CD4-positive, alpha-beta T cell (primary cell): ENCODE measurements around the gene PKHD1. TPM values are rescaled to one million over a fixed set of nuclear protein-coding genes. Genes with fewer than 3 reads are reported as not detected.

Experiments
- ATAC-seq: fragments of 200-7000 bp; cut with Tn5 transposase; one replicate; pipeline ENCODE4 v1.10.0; 2022; ENCODE audit warnings: mild to moderate bottlenecking; ENCODE audit not compliant: poor library complexity
- CTCF ChIA-PET: fragments of 350-600 bp; sonication (Branson Sonifier 250); formaldehyde crosslinking; loops from one replicate; lab custom pipeline; 2021; ENCODE audit warnings: antibody characterized with exemption, inconsistent platforms; lab: Charles Lee
- POLR2A ChIA-PET: fragments of 350-600 bp; sonication (Branson Sonifier 250); formaldehyde crosslinking; loops from one replicate; lab custom pipeline; 2021; ENCODE audit warnings: antibody characterized with exemption, inconsistent platforms; lab: Charles Lee
- DNase-seq, 14 experiments: peaks; one replicate each; pipeline ENCODE4 v3.0.0-alpha.2; 2013 to 2020; ENCODE audit warnings: mixed read lengths in 2 of 14
- H3K27ac ChIP-seq, 2 donors: one replicate each; pipeline versions ENCODE4 v1.5.1 to v1.7.0; 2013; ENCODE audit warnings: low read length in 2 of 2, low read depth in 1 of 2, mild to moderate bottlenecking in 1 of 2
- H3K27me3 ChIP-seq, 2 experiments: 1 replicate in 1 of 2; 2 replicates in 1 of 2; pipeline versions ENCODE4 v1.6.1 to v1.7.0; 2013; ENCODE audit warnings: low read length in 2 of 2, control low read depth in 1 of 2, mild to moderate bottlenecking in 1 of 2, moderate library complexity in 1 of 2; ENCODE audit not compliant: insufficient read depth in 2 of 2, control insufficient read depth in 1 of 2
- H3K36me3 ChIP-seq: one replicate; pipeline ENCODE4 v1.6.1; 2013; ENCODE audit warnings: low read length, control low read depth; ENCODE audit not compliant: insufficient read depth
- H3K4me1 ChIP-seq: one replicate; pipeline ENCODE4 v1.6.1; 2013; ENCODE audit warnings: low read length, control low read depth; ENCODE audit not compliant: insufficient read depth
- H3K4me3 ChIP-seq: one replicate; pipeline ENCODE4 v1.5.1; 2013; ENCODE audit warnings: mild to moderate bottlenecking, low read length, moderate library complexity
- H3K9me3 ChIP-seq, 2 experiments: 1 replicate in 1 of 2; 2 replicates in 1 of 2; pipeline versions ENCODE4 v1.6.1 to v1.7.0; 2013; ENCODE audit warnings: low read length in 2 of 2, mild to moderate bottlenecking in 2 of 2, control low read depth in 1 of 2, moderate library complexity in 1 of 2; ENCODE audit not compliant: control insufficient read depth in 1 of 2, insufficient read depth in 1 of 2
- H3K27ac Mint-ChIP-seq: one replicate; pipeline ENCODE4 v1.8.0; 2020; ENCODE audit warnings: mixed read lengths
- H3K27me3 Mint-ChIP-seq: one replicate; pipeline ENCODE4 v1.8.0; 2021; ENCODE audit warnings: mixed read lengths
- H3K36me3 Mint-ChIP-seq: one replicate; pipeline ENCODE4 v1.8.0; 2021; ENCODE audit warnings: low read depth, mixed read lengths
- H3K4me1 Mint-ChIP-seq: one replicate; pipeline ENCODE4 v1.8.0; 2021; ENCODE audit warnings: low read depth, mixed read lengths
- H3K4me3 Mint-ChIP-seq: one replicate; pipeline ENCODE4 v1.8.0; 2020; ENCODE audit warnings: mild to moderate bottlenecking, mixed read lengths
- H3K9me3 Mint-ChIP-seq: one replicate; pipeline ENCODE4 v1.8.0; 2020; ENCODE audit warnings: mixed read lengths
- intact Hi-C, 2 experiments: fragments of 100-400 bp; cut with DNase I in 1 of 2; cut with micrococcal nuclease in 1 of 2; formaldehyde crosslinking; loops; one replicate each; pipeline versions ENCODE4 v1.15.1 to v1.9.0; 2023 to 2025; cut with DNase I, micrococcal nuclease
- total RNA-seq, 174 experiments: library from RNA in 2 of 174; stranded (reverse) in 2 of 174; gene quantifications; one replicate each; pipeline ENCODE4 v1.2.3 and lab custom pipeline; 2021 to 2026
- TF ChIP-seq, protein P1 (sequence below): fragments of 200-600 bp; IDR thresholded peaks from one replicate; pipeline ENCODE4 v1.8.0; 2022; ENCODE audit warnings: antibody characterized with exemption, mild to moderate bottlenecking

PKHD1 gene
- total RNA-seq, 2 experiments from 2014 or later, result 0.03 TPM; not detected in 1

DNA sequence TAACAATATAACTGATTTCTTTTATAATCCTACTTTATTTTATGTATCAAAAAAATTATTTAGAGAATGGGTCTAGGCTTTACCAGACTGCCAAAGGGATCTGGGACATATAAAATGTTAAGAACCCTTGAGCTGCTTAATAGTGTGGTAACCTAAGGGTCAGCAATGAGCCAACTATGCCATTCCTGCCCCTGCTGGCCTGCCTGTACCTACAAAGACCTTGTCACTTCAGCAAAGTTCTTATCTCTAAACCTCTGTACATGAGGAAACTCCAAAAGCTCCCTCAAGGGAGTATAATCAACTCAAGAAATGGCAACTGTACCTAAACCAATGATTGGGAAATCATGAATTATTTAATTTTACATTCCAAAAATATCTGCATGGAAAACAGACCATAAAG, 266.9 kb downstream of the PKHD1 start:
- no peaks in the 10 kb centered on the region for H3K36me3 Mint-ChIP-seq
- no peak for DNase-seq
- no peaks in the 10 kb centered on the region for H3K27me3 Mint-ChIP-seq
- H3K27me3 ChIP-seq, result no peaks in the 10 kb centered on the region
- ChIA-PET POLR2A (no interaction called here), CTCF (no interaction called here)
- no peak overlapping the region for H3K4me3 ChIP-seq
- no peaks in the 10 kb centered on the region for H3K4me1 ChIP-seq
- no peak overlapping the region for H3K4me3 Mint-ChIP-seq
- TF ChIP-seq, protein P1, sequence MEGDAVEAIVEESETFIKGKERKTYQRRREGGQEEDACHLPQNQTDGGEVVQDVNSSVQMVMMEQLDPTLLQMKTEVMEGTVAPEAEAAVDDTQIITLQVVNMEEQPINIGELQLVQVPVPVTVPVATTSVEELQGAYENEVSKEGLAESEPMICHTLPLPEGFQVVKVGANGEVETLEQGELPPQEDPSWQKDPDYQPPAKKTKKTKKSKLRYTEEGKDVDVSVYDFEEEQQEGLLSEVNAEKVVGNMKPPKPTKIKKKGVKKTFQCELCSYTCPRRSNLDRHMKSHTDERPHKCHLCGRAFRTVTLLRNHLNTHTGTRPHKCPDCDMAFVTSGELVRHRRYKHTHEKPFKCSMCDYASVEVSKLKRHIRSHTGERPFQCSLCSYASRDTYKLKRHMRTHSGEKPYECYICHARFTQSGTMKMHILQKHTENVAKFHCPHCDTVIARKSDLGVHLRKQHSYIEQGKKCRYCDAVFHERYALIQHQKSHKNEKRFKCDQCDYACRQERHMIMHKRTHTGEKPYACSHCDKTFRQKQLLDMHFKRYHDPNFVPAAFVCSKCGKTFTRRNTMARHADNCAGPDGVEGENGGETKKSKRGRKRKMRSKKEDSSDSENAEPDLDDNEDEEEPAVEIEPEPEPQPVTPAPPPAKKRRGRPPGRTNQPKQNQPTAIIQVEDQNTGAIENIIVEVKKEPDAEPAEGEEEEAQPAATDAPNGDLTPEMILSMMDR, result no peak
- H3K27ac Mint-ChIP-seq, result no peak overlapping the region
- H3K4me1 Mint-ChIP-seq, result no peaks in the 10 kb centered on the region
- no peaks in the 10 kb centered on the region for H3K9me3 ChIP-seq
- no peak overlapping the region for H3K27ac ChIP-seq
- intact Hi-C loops, result no loop called here
- no peaks in the 10 kb centered on the region for H3K36me3 ChIP-seq
- H3K9me3 Mint-ChIP-seq, result no peaks in the 10 kb centered on the region
- ATAC-seq, result no peak

DNA sequence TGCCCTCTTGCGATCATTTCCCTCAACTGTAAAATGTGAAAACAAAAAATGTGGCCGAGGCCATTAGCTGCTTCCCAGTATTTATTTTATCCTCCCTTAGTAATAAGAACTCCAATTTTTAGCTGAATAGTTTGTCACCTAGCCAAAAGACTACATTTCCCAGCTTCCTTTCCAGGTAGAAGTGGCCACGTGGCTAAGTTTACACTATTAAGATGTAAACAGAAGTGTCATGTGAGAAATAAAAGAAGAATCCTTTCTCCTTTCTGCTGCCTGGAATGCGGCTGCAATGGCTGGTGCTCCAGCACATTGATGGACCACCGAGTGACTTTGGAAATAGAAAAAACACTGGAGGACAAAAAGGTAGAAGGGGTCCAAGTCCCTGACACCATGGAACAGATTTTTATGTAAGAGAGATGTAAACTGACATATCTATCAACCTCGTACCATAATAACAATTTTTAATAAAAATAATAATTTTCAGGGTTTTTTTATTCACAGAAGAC, 268.8 kb downstream of the PKHD1 start:
- TF ChIP-seq, protein P1, result no peak
- Mint-ChIP-seq H3K9me3 (no peaks in the 10 kb centered on the region), H3K4me3 (no peak overlapping the region), H3K27me3 (no peaks in the 10 kb centered on the region), H3K27ac (no peak overlapping the region), H3K36me3 (no peaks in the 10 kb centered on the region), H3K4me1 (no peaks in the 10 kb centered on the region)
- ATAC-seq, result no peak
- Histone ChIP-seq H3K9me3 (peaks cover 0 to 5% of the 10 kb centered on the region in 2 experiments), H3K27me3 (no peaks in the 10 kb centered on the region), H3K36me3 (no peaks in the 10 kb centered on the region), H3K4me3 (no peak overlapping the region), H3K27ac (no peak overlapping the region), H3K4me1 (no peaks in the 10 kb centered on the region)
- intact Hi-C loops, result no loop called here
- ChIA-PET CTCF (no interaction called here), POLR2A (no interaction called here)
- DNase-seq, result no peak

GRCh38 chr6:51817832-51818231, 269.6 kb downstream of the PKHD1 start:
- intact Hi-C loops, result no loop called here
- Mint-ChIP-seq H3K4me1 (no peaks in the 10 kb centered on the region), H3K27me3 (no peaks in the 10 kb centered on the region), H3K27ac (no peak overlapping the region), H3K4me3 (no peak overlapping the region), H3K9me3 (no peaks in the 10 kb centered on the region), H3K36me3 (no peaks in the 10 kb centered on the region)
- no peak for ATAC-seq
- no peaks in the 10 kb centered on the region for H3K36me3 ChIP-seq
- no peak overlapping the region for H3K4me3 ChIP-seq
- peaks cover 0 to 5% of the 10 kb centered on the region in 2 experiments for H3K9me3 ChIP-seq
- ChIA-PET CTCF (no interaction called here), POLR2A (no interaction called here)
- TF ChIP-seq, protein P1, result no peak
- H3K4me1 ChIP-seq, result no peaks in the 10 kb centered on the region
- H3K27ac ChIP-seq, result no peak overlapping the region
- H3K27me3 ChIP-seq, result no peaks in the 10 kb centered on the region
- no peak for DNase-seq
